ENCODE results near the gene CTDSP1. TPM values are rescaled to one million over a fixed set of nuclear protein-coding genes. Genes with fewer than 3 reads are reported as not detected.

The CTDSP1 gene
- polyA plus RNA-seq, 2 of the 4 experiments (the other 2 are of a cell fraction) = 39.5 to 50.3 TPM

- FAIRE-seq = no peak
- ChIA-PET POLR2A (interaction anchor here (0.6 to 1.5 kb wide), 2 partner anchors 9 to 30 kb away, joined by 3 to 7 read pairs; no protein-coding TSS in a partner anchor), CTCF (interaction anchor here (0.6 to 3.2 kb wide), 6 partner anchors 10 to 442 kb away, joined by 3 to 24 read pairs (median 4); partner anchors contain the start of gene CATIP)
- no peak for TF ChIP-seq CHD2 (IDR thresholded peaks at IDR 0.05; ENCODE audit: low read length, partially characterized antibody)
- TF ChIP-seq NR3C1 (IDR thresholded peaks at IDR 0.05) = no peak
- TF ChIP-seq USF2 (IDR thresholded peaks at IDR 0.05) = no peak
- 0 out of 2 replicates have a peak, but pooled peaks have one; percentile 64 for TF ChIP-seq PBX3 (IDR thresholded peaks at IDR 0.05)
- TF ChIP-seq EHF (CRISPR knock-in tag; IDR thresholded peaks at IDR 0.05) = no peak
- TF ChIP-seq TFCP2L1 (CRISPR knock-in tag; IDR thresholded peaks at IDR 0.05) = 0 out of 2 replicates have a peak, but pooled peaks have one; percentile 30
- TF ChIP-seq MYC (IDR thresholded peaks at IDR 0.05; ENCODE audit: borderline replicate concordance, low read length) = no peak
- peak; percentile 10; the same call in 1 of the 2 replicates for TF ChIP-seq MAX (IDR thresholded peaks at IDR 0.05)
- TF ChIP-seq JUNB (IDR thresholded peaks at IDR 0.05) = no peak
- no peak for TF ChIP-seq FOXS1 (CRISPR knock-in tag; IDR thresholded peaks at IDR 0.05)
- no peak for TF ChIP-seq SREBF2 (IDR thresholded peaks at IDR 0.05)
- no peak for TF ChIP-seq POLR2A (IDR thresholded peaks at IDR 0.05; ENCODE audit: low read length)
- TF ChIP-seq NPAS2 (CRISPR knock-in tag; IDR thresholded peaks at IDR 0.05; ENCODE audit: borderline replicate concordance) = no peak
- TF ChIP-seq HOXA7 (CRISPR knock-in tag; IDR thresholded peaks at IDR 0.05) = 0 out of 2 replicates have a peak, but pooled peaks have one; percentile 14
- peaks cover 32% of the 10 kb centered on the region for H3K4me1 ChIP-seq
- peak overlapping the region; percentile 74 to 90 for H3K27ac ChIP-seq
- peak; percentile 9 to 37 for ATAC-seq
- WGBS (ENCODE audit: missing lambda C conversion rate) = 6% methylated on average over 10 of the region's 15 CpGs
- H3K4me3 ChIP-seq = peak overlapping the region; percentile 28
- peak overlapping the region; percentile 77 for H3K4me2 ChIP-seq
- DNase-seq (ENCODE audit: low read depth in 1 of 2, low spot score in 1 of 2) = no peak
- H3K9me3 ChIP-seq = no peaks in the 10 kb centered on the region
These were observed 6.1 kb downstream of the CTDSP1 start for GRCh38 chr2:218405746-218406208.

- Histone ChIP-seq H3K4me3 (peak overlapping the region; percentile 40), H3K27ac (peak overlapping the region; percentile 85 to 90), H3K4me1 (peaks cover 27% of the 10 kb centered on the region), H3K9me3 (no peaks in the 10 kb centered on the region), H3K4me2 (peak overlapping the region; percentile 85)
- DNase-seq (ENCODE audit: low read depth in 1 of 2, low spot score in 1 of 2) (peak; percentile 82 to 94), ATAC-seq (peak; percentile 89), FAIRE-seq (no peak)
- CTCF ChIA-PET = interaction anchor here (0.6 to 2.4 kb wide), 9 partner anchors 12 to 242 kb away, joined by 3 to 7 read pairs (median 4); partner anchors contain the start of gene CATIP
- 5% methylated on average over 12 of the region's 56 CpGs for WGBS (ENCODE audit: missing lambda C conversion rate)
- POLR2A ChIA-PET = interaction anchor here (0.6 to 1.5 kb wide), 2 partner anchors 10 to 29 kb away, joined by 3 to 7 read pairs; no protein-coding TSS in a partner anchor
- peak; percentile 52 to 88; a peak in 4 of 5 replicates for TF ChIP-seq JUN (IDR thresholded peaks at IDR 0.05)
- TF ChIP-seq HOXB5 (CRISPR knock-in tag; IDR thresholded peaks at IDR 0.05) = 0 out of 2 replicates have a peak, but pooled peaks have one; percentile 29
- peak; percentile 85 to 94 for TF ChIP-seq RAD21 (conservative IDR thresholded peaks at IDR 0.05 in 1 of 2, IDR thresholded peaks at IDR 0.05 in 1 of 2)
- 0 out of 2 replicates have a peak, but pooled peaks have one; percentile 48 for TF ChIP-seq HMGXB4 (CRISPR knock-in tag; IDR thresholded peaks at IDR 0.05; ENCODE audit: borderline replicate concordance)
- TF ChIP-seq SMC3 (IDR thresholded peaks at IDR 0.05) = peak; percentile 86
- TF ChIP-seq BCL3 (IDR thresholded peaks at IDR 0.05) = peak; percentile 24; the same call in 1 of the 3 replicates
- no peak; the same call in 1 of the 2 replicates for TF ChIP-seq POLR2A (IDR thresholded peaks at IDR 0.05; ENCODE audit: low read length)
- peak; percentile 51; the same call in 1 of the 2 replicates for TF ChIP-seq FOSB (CRISPR knock-in tag; IDR thresholded peaks at IDR 0.05)
- TF ChIP-seq TP53 (CRISPR knock-in tag; IDR thresholded peaks at IDR 0.05) = peak; percentile 90
- no peak for TF ChIP-seq FOSL2 (IDR thresholded peaks at IDR 0.05)
- TF ChIP-seq FOSL2 (CRISPR knock-in tag; IDR thresholded peaks at IDR 0.05) = no peak
- TF ChIP-seq CTCF (IDR thresholded peaks at IDR 0.05) = peak; percentile 83
- TF ChIP-seq SREBF2 (IDR thresholded peaks at IDR 0.05) = no peak
- TF ChIP-seq CHD2 (IDR thresholded peaks at IDR 0.05; ENCODE audit: low read length, partially characterized antibody) = no peak
- peak; percentile 74; the same call in 1 of the 2 replicates for TF ChIP-seq HOXA7 (CRISPR knock-in tag; IDR thresholded peaks at IDR 0.05)
- peak; percentile 80; the same call in 1 of the 2 replicates for TF ChIP-seq TFCP2L1 (CRISPR knock-in tag; IDR thresholded peaks at IDR 0.05)
- TF ChIP-seq PBX3 (IDR thresholded peaks at IDR 0.05) = peak; percentile 70
- peak in 1 of 2 experiments; percentile 50; a peak in 1 of 4 replicates for TF ChIP-seq CEBPB (IDR thresholded peaks at IDR 0.05)
- no peak for TF ChIP-seq NR3C1 (IDR thresholded peaks at IDR 0.05)
These were observed 6.7 kb downstream of the CTDSP1 start for GRCh38 chr2:218406209-218406948.
